NB4 (cell line): ENCODE results near the gene FCRL4.

Experiments
- MYC ChIP-seq: IDR thresholded peaks from 2 replicates; pipeline ENCODE4 v1.6.1; 2011; ENCODE audit warnings: low read depth, low read length
- POLR2A ChIP-seq: IDR thresholded peaks from 2 replicates; pipeline ENCODE4 v1.6.1; 2011; ENCODE audit warnings: mild to moderate bottlenecking; ENCODE audit not compliant: insufficient read length; ENCODE audit errors: extremely low read depth
- TF ChIP-seq, protein P1 (sequence below): IDR thresholded peaks from one replicate; pipeline ENCODE4 v1.5.1; 2012; ENCODE audit warnings: low read depth, low read length
- TF ChIP-seq, protein P2 (sequence below): IDR thresholded peaks from 2 replicates; pipeline ENCODE4 v1.6.1; 2011; ENCODE audit warnings: low read depth, low read length

DNA sequence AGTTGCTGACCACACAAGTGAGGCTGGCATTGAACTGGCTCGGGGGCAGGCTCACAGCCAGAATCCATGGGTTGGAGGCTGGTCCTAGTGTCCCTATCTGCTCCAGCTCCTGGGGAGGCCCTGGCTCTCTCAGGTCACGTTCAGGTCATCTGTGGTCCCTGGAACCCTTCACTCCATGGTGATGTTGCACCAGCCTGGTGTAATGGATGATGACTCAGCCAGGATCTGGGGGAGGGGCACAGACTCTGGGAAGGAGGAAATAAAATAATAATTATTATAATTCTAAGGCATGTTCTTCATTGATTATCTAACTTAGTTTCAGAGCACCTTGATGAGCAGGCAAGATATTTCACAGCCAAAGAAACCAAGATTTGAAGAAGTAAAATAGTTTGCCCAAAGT lies 26.6 kb upstream of the FCRL4 start:
- TF ChIP-seq, protein P1, sequence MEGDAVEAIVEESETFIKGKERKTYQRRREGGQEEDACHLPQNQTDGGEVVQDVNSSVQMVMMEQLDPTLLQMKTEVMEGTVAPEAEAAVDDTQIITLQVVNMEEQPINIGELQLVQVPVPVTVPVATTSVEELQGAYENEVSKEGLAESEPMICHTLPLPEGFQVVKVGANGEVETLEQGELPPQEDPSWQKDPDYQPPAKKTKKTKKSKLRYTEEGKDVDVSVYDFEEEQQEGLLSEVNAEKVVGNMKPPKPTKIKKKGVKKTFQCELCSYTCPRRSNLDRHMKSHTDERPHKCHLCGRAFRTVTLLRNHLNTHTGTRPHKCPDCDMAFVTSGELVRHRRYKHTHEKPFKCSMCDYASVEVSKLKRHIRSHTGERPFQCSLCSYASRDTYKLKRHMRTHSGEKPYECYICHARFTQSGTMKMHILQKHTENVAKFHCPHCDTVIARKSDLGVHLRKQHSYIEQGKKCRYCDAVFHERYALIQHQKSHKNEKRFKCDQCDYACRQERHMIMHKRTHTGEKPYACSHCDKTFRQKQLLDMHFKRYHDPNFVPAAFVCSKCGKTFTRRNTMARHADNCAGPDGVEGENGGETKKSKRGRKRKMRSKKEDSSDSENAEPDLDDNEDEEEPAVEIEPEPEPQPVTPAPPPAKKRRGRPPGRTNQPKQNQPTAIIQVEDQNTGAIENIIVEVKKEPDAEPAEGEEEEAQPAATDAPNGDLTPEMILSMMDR, result no peak
- no peak for TF ChIP-seq POLR2A
- TF ChIP-seq, protein P2, sequence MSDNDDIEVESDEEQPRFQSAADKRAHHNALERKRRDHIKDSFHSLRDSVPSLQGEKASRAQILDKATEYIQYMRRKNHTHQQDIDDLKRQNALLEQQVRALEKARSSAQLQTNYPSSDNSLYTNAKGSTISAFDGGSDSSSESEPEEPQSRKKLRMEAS, result no peak
- no peak for TF ChIP-seq MYC
